ENCODE measurements around the gene ANXA11. TPM values are rescaled to one million over a fixed set of nuclear protein-coding genes. Genes with fewer than 3 reads are reported as not detected.

The ANXA11 gene
- total RNA-seq, 1 experiment from 2014 or later: 68.1 TPM

GRCh38 chr10:80118669-80119068 is 86.7 kb downstream of the ANXA11 start:
- no peaks in the 10 kb centered on the region for H3K79me2 ChIP-seq (ENCODE audit: insufficient read depth, low read length)
- H3K27ac ChIP-seq (ENCODE audit: insufficient read length, low read depth, low read length): no peak overlapping the region
- no peak overlapping the region for H2AK5ac ChIP-seq (ENCODE audit: insufficient read length, low read length)
- no peak overlapping the region for H3K18ac ChIP-seq (ENCODE audit: insufficient read length, low read depth, low read length)
- H3K9ac ChIP-seq (ENCODE audit: extremely low read depth, insufficient read length, low read length): no peak overlapping the region
- no peaks in the 10 kb centered on the region for H3K79me1 ChIP-seq (ENCODE audit: insufficient read depth, low read depth, low read length, poor library complexity, severe bottlenecking)
- H4K8ac ChIP-seq (replicated peaks; ENCODE audit: insufficient read length, low read depth, low read length): no peak overlapping the region
- H3K4me1 Mint-ChIP-seq: 0 out of 4 replicates have a peak, but pooled peaks cover 0 to 3% of the 10 kb centered on the region in 2 experiments
- no peak overlapping the region for H4K91ac ChIP-seq (ENCODE audit: insufficient read length, low read depth, low read length)
- no peak for DNase-seq
- H3K27me3 ChIP-seq (ENCODE audit: insufficient read depth, low read length): no peaks in the 10 kb centered on the region
- H3K9me3 Mint-ChIP-seq: peaks cover 0 to 5% of the 10 kb centered on the region in 2 experiments; a peak in 1 of 5 replicates
- no peak overlapping the region for H4K5ac ChIP-seq (ENCODE audit: insufficient read length, low read depth, low read length)
- H4K20me1 ChIP-seq (ENCODE audit: control insufficient read depth, insufficient read depth, insufficient read length): no peaks in the 10 kb centered on the region
- no peaks in the 10 kb centered on the region for H3K4me1 ChIP-seq (ENCODE audit: insufficient read depth, low read length)
- no peaks in the 10 kb centered on the region for H3K36me3 Mint-ChIP-seq (ENCODE audit: insufficient read depth in 1 of 3, low read depth in 3 of 3)
- no peak overlapping the region for H2BK5ac ChIP-seq (ENCODE audit: insufficient read length, low read length)
- no peak overlapping the region for H3K4me3 Mint-ChIP-seq
- H3K56ac ChIP-seq (ENCODE audit: insufficient read length, low read depth, low read length): no peak overlapping the region
- no peak overlapping the region for H3K4me2 ChIP-seq (ENCODE audit: insufficient read depth, insufficient read length, low read length)
- no peak overlapping the region for H2BK20ac ChIP-seq (ENCODE audit: low read depth, low read length, poor library complexity, severe bottlenecking)
- TF ChIP-seq CTCF (conservative IDR thresholded peaks at IDR 0.05): no peak
- WGBS (ENCODE audit: extremely low coverage, insufficient read length, low lambda C conversion rate): no CpG with 5 or more reads among the region's 4 CpGs
- H3K4ac ChIP-seq (ENCODE audit: low read depth, low read length): no peak overlapping the region
- H2BK120ac ChIP-seq (ENCODE audit: low read depth, low read length, poor library complexity, severe bottlenecking): no peak overlapping the region
- peaks cover 11% of the 10 kb centered on the region for H3K27me3 Mint-ChIP-seq (ENCODE audit: low read depth)
- no peak overlapping the region for H2AFZ ChIP-seq (ENCODE audit: low read length)
- no peak overlapping the region for H2BK15ac ChIP-seq (ENCODE audit: low read depth, low read length)
- H3K23ac ChIP-seq (ENCODE audit: insufficient read length, low read depth, low read length): no peak overlapping the region
- no peak overlapping the region for H2BK12ac ChIP-seq (ENCODE audit: insufficient read length, low read depth, low read length)
- H3T11ph ChIP-seq (ENCODE audit: low read length): no peak overlapping the region
- H3K9me3 ChIP-seq (ENCODE audit: control insufficient read depth, low read depth, low read length): no peaks in the 10 kb centered on the region
- no peak overlapping the region for H3K27ac Mint-ChIP-seq
- no peaks in the 10 kb centered on the region for H3K23me2 ChIP-seq (ENCODE audit: insufficient read length, low read depth, low read length, poor library complexity, severe bottlenecking)
- no peak overlapping the region for H3K14ac ChIP-seq (ENCODE audit: insufficient read depth, low read length)

Measured in H9 (cell line).